ENCODE data around the gene CYP26B1.

DNA sequence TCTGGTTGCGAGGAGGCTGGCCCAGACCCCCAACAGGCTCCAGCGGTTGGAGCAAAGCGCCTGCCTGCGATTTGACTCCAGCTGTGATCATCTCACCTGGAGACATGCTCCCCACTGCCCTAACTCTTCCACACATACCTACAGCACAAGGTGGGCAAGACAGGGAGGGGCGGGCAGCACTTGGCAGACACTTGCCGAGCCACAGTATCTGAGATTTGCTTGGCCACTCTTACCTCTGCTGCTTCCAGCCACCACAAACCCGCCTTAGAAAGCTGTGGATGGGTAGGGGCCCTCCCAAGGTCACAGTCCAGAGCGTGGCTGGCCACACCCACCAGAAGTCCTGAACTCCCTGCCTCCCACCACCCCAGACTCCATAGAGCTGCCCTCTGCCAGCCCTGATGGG is 8.2 kb downstream of the CYP26B1 start:
- TF ChIP-seq, protein P1, sequence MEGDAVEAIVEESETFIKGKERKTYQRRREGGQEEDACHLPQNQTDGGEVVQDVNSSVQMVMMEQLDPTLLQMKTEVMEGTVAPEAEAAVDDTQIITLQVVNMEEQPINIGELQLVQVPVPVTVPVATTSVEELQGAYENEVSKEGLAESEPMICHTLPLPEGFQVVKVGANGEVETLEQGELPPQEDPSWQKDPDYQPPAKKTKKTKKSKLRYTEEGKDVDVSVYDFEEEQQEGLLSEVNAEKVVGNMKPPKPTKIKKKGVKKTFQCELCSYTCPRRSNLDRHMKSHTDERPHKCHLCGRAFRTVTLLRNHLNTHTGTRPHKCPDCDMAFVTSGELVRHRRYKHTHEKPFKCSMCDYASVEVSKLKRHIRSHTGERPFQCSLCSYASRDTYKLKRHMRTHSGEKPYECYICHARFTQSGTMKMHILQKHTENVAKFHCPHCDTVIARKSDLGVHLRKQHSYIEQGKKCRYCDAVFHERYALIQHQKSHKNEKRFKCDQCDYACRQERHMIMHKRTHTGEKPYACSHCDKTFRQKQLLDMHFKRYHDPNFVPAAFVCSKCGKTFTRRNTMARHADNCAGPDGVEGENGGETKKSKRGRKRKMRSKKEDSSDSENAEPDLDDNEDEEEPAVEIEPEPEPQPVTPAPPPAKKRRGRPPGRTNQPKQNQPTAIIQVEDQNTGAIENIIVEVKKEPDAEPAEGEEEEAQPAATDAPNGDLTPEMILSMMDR (IDR thresholded peaks at IDR 0.05), result no peak
- no peak for TF ChIP-seq POLR2A (IDR thresholded peaks at IDR 0.05)

Data from testis (tissue), 2 donors.